ENCODE results near the gene VEZF1.

The VEZF1 gene

DNA sequence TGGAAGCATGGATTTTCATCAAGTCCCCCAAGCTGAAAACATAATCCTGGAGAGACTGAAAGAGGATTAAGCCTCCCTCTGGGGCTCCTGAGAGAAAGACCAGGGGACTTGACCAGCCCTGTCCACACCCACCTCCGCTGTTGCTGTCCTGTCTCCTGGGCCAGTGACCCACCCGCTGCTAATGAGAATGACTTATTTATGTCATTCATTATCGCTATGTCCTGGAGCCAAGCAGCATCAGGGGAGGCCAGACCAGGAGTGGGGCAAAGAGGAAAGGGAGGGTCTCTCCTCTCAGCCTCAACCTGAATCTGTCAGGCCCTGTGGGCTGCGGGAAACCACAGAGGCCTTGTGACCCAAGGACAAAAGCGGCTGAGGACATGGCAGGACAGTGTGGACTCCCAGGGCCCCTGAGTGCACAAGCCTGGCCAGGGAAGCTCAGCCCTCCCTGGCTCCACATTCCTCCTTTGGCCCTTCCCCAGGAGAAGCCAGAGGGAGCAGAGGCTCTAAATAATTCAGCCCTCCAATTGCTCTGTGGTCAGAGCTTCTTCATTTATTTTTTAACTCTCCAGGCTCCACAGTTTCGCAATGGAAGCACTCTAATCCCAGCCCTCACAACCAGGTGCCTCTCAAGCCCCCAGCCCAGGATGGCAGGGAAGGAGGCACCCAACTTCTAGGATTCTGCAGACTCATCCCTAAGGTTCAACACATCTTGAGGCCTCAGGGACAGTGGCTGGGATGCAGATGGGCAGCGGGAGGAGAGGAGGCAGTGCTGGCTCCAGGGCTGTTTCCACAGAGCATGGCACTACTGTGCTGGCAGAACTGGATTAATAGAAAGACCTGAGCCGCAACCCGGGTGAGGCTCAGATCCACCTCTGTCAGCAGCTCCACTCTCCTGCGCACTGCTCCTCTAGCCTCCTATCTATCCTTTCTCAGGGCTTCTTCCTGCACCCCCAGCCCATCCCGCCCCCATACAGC is 51.9 kb downstream of the VEZF1 start:
- in situ Hi-C loops (cut with MboI; ENCODE audit: low sequenced_read_pairs) = no loop called here

DNA sequence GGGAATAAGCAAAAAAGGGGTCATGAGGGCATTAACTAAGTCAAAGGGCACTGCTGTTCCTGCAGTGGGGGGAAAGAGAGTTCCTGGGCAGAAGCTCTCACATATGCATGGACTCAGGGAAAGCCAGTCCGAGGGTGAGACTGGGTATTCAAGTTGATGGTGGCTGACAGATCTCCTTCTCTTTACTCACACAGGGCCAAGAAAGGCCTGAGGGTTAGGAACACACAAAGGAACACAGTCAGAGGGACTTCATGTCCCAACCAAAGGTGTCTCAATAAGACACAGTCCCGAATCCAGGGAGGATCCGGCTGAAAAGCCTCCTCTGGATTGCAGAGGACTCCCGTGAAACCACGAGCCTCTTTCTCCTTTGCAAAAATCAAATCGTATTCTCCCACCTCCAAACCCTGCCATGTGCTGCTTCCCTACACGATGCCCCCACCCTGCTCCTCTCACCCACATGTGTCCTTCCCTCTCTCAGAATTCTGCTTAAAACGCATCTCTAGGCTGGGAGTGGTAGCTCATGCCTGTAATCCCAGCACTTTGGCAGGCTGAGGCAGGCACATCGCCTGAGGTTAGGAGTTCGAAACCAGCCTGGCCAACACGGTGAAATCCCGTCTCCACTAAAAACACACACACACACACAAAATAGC is 56.4 kb downstream of the VEZF1 start:
- in situ Hi-C loops (cut with MboI; ENCODE audit: low sequenced_read_pairs) = no loop called here

DNA sequence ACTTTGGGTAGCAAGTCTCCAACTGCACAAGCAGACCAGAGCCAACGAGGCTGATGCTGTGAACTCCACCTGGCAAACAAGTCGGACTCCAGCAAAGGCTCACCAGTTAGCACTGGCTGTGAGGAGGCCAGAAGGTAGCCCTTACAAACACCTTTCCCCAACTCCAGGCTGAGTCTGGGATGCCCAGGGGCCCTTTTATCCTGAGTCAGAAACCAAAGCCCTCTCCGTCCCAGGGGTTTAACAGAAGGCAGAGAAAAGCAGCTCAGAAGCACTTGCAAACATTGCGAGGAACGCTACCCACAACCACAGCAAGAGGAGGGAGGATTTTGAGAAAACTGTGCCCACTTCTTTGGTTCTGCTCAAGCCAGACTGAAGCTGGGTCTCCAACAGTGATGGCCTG is 57.8 kb downstream of the VEZF1 start:
- in situ Hi-C loops (cut with MboI; ENCODE audit: low sequenced_read_pairs) = no loop called here

DNA sequence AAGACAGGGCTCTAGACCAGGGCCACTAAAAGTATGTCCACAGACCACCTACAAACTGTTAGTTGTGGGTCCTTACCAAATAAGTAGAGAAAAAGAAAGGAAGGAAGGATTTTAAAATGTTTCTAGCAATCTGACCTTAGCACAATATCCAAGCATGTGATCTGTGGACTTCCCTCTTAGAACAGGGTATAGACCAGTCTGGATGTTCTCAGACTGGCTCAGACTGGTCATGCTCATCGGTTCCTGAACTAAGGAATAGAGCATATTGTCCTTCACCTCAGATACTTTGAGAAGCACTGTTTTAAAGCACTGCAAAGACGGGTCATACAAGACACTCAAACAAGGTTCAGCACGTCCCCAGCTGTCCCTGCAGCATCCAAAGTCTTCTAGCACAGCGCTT is 58.7 kb downstream of the VEZF1 start:
- in situ Hi-C loops (cut with MboI; ENCODE audit: low sequenced_read_pairs) = no loop called here

DNA sequence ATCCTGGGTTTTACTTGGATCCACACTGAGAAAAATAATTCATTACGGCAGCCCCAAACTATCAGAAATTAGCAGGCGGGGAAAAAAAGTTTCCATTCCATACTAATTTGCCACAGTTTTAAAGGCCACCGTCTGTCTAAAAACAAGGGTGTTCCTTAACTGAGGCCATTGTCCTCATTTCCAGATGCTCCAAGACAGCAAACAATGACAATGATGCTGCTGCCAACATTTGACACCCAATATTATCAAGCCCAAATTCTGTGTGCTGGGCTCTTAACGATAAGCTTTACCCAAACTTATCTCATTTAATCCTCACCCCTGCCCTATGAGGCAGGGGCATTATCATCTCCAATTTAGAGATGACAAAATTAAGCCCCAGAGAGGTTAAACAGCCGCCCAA is 59.1 kb downstream of the VEZF1 start:
- in situ Hi-C loops (cut with MboI; ENCODE audit: low sequenced_read_pairs) = no loop called here

DNA sequence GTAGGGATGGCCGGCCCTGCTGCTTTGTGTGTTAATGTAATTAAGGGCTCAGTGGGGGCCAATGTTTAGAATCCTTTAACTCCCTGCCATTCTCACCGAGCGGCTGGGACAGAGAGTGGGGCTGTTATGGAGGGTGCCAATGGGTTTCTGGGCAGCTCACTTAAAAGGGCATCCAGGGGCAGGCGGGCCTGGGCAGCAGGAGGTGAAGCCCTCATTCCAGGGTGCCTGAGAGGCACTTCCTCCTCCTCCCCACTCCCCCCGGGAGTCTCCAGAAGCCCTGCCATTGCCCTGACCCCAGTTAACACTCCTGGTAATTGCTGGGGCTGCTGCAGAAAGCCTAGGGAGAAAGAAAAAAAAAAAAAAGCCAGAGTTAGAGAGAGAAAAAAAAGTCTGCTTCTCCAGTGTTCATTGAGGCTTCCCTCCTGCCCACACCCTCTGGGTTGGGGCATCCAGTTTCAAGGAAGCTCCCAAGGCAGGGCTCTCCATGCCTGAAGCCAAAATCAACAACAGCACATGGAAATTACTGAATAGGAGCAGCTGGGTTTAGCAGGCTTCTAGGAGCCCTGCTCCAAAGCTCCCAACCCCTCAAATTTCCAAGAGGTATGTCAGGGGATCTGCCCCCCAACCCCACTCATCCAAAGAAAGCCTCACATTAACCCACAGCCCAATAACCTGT is 60.9 kb downstream of the VEZF1 start:
- in situ Hi-C loops (cut with MboI; ENCODE audit: low sequenced_read_pairs) = no loop called here

DNA sequence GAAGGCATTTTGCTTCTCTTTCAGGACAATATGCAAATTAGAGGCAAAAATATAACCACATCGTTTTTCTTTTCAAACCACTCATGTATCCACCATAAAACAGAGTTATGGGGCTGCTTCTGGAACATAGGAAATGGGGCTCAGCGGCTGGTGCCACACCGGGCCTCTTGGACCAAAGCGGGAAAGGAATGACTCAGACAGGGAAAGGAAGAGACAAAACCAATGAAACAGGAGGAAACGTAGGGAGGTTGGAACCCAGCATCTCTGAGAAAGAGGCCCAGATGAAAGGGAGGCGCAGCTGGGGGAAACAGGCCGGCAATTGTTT is 61.4 kb downstream of the VEZF1 start:
- in situ Hi-C loops (cut with MboI; ENCODE audit: low sequenced_read_pairs) = no loop called here

DNA sequence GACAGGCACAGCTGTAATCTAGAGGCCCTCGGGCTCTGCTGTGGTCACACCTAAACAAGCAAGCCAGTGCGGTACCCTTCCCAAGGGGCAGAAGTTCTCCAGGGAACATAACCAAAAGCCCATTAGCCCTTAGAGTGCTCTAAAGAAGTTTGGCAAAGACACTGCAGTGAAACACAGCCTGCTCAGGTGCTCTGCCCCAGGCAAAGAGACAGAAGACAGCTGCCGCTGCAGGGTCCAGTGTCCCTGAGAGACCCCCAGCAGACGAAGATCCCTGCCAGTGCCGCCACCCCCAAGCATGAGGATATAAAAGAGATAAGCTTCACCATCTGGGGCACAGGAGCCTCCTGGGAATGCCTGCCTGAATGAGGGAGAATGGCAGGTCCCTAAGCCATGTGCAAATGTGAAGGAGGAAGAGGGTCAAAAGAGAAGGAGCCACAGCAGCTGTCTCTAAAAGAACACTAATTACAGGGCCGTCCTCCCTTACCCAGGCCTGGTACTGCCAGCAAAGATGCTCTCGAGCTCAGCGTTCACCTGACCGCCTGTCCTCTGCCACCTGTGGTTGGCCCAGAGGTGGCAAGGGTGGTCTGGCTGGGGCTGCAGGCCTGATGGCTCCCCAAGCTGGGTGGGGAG is 62.6 kb downstream of the VEZF1 start:
- in situ Hi-C loops (cut with MboI; ENCODE audit: low sequenced_read_pairs) = no loop called here

DNA sequence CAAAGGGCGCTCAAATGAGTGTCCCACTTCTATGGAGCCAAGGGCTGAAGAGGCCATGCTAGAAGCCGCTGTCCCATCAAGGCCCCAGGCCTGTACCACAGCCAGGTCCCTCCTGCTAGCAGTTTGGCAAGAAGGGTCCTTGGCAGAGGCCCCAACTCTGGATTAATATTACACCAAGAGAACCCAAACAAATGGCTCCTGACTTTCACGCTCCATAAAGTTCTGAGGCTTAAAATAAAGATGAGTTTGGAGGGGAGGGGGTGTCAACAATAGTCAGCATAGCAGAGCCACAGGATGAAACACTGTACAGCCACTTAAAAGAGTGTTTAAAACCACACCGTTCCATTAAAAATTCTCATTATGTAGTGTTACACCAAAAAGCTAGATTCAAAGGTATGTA is 63.4 kb downstream of the VEZF1 start:
- in situ Hi-C loops (cut with MboI; ENCODE audit: low sequenced_read_pairs) = no loop called here

Data from hTERT RPE-1 (cell line).